Breast epithelium (tissue), 4 donors: ENCODE data around the gene SNPH. TPM values are rescaled to one million over a fixed set of nuclear protein-coding genes. Genes with fewer than 3 reads are reported as not detected.

Source experiments
- DNase-seq, 2 donors: peaks; one replicate each; pipeline ENCODE4 v3.0.0-alpha.2; 2019; ENCODE audit warnings: low spot score in 2 of 2
- H3K27ac ChIP-seq, 2 donors: fragments of 200-600 bp; sonication (generic) in 1 of 2; one replicate each; pipeline ENCODE4 v1.5.1; 2016 to 2019; ENCODE audit warnings: mild to moderate bottlenecking in 1 of 2
- H3K27me3 ChIP-seq, 2 donors: fragments of 200-600 bp; sonication (generic) in 1 of 2; one replicate each; pipeline versions ENCODE4 v1.5.1 to v1.6.0; 2017 to 2019; ENCODE audit warnings: control low read depth in 1 of 2, mild to moderate bottlenecking in 1 of 2
- H3K36me3 ChIP-seq: fragments of 200-600 bp; one replicate; pipeline ENCODE4 v1.5.1; 2019
- H3K4me1 ChIP-seq, 2 donors: fragments of 200-600 bp; sonication (generic); one replicate each; pipeline ENCODE4 v1.5.1; 2016 to 2019; ENCODE audit warnings: control low read depth in 1 of 2
- H3K4me3 ChIP-seq, 3 donors: fragments of 200-600 bp; sonication (generic); 1 replicate in 2 of 3; 2 replicates in 1 of 3; pipeline ENCODE4 v1.5.1; 2016 to 2019; ENCODE audit warnings: mild to moderate bottlenecking in 3 of 3, moderate library complexity in 2 of 3
- H3K9me3 ChIP-seq, 2 donors: fragments of 200-600 bp; sonication (generic) in 1 of 2; one replicate each; pipeline ENCODE4 v1.5.1; 2016 to 2019; ENCODE audit warnings: control low read depth in 1 of 2
- POLR2A ChIP-seq: fragments of 450-650 bp; IDR thresholded peaks from one replicate; pipeline ENCODE4 v1.6.1; 2016; ENCODE audit warnings: antibody characterized with exemption, mild to moderate bottlenecking, moderate library complexity
- POLR2AphosphoS5 ChIP-seq, 3 donors: sonication (generic); formaldehyde crosslinking; IDR thresholded peaks; one replicate each; pipeline ENCODE4 v1.6.1; 2017; ENCODE audit warnings: antibody characterized with exemption in 3 of 3
- intact Hi-C: fragments of 100-400 bp; cut with DNase I; formaldehyde crosslinking; loops from one replicate; pipeline ENCODE4 v1.15.1; 2023; ENCODE audit warnings: low total_unique reads
- total RNA-seq, 3 donors: library from RNA; depleted of rRNA; stranded (reverse); fragments of >200 nt; gene quantifications; one replicate each; pipeline ENCODE4 v1.1.0, GENCODE V29; 2016
- TF ChIP-seq, protein P1 (sequence below), 3 donors: fragments of 450-650 bp; IDR thresholded peaks; one replicate each; pipeline ENCODE4 v1.5.1; 2016 to 2017; ENCODE audit warnings: antibody characterized with exemption in 3 of 3, mild to moderate bottlenecking in 3 of 3, moderate library complexity in 3 of 3

The SNPH gene
- total RNA-seq, 3 donors from 2014 or later = 2.3 to 4.0 (median 3.5) TPM

DNA sequence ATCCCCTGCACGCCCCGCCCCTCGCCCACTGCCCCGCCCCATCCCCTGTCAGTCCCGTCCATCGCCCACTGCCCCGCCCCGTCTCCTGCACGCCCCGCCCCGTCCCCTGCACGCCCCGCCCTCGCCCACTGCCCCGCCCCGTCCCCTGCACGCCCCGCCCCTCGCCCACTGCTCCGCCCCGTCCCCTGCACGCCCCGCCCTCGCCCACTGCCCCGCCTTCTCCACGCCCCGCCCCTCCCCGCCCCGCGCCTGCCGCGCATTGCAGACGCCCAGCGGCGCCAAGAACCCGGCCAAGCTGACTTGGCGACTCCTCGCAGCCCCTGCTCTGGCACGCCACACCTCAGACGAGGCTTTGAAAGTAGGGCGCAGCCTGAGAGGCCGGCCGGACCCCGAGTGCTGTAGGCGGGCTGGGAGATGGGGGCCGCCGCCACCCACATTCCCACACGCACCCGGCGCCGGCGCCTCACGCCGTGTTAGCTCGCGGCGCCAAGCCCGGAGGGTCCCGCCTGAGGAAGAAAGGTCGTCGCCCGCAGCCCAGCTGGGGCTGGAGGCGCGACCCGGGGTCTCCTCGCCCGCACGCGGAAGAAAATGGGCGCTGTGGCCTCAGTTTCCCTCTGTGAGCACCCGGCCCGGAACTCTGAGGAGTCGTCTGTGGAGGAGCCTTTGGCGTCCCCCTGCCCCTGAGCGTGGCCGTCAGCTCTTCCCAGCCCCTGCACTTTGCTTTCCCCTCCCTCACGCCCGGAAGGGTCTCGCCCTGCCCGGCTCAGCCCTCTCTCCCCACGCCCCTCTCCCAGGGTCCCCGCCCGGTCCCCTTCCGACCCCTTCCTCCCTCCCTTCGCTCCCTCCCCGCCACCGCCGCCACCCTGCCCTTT, 40.1 kb upstream of the SNPH start, which contains the start of gene RAD21L1:
RAD21L1 (plus strand) TSS at position 262 of the 872 bp plus-strand sequence. CDS start 2,410 bp downstream, outside the sequence.
- Histone ChIP-seq H3K36me3 (no peaks in the 10 kb centered on the region), H3K9me3 (peaks cover 0 to 6% of the 10 kb centered on the region in 2 donors), H3K27me3 (peaks cover 0 to 30% of the 10 kb centered on the region in 2 donors), H3K4me3 (peak within 1 kb of the TSS; percentile 45 to 68 (median 66)), H3K27ac (peak within 1 kb of the TSS in 1 of 2 donors; percentile 50), H3K4me1 (no peaks in the 10 kb centered on the region)
- peak; percentile 60 to 81 for DNase-seq
- TF ChIP-seq POLR2A (no peak), POLR2AphosphoS5 (IDR thresholded peaks at IDR 0.05) (no peak)
- TF ChIP-seq, protein P1, sequence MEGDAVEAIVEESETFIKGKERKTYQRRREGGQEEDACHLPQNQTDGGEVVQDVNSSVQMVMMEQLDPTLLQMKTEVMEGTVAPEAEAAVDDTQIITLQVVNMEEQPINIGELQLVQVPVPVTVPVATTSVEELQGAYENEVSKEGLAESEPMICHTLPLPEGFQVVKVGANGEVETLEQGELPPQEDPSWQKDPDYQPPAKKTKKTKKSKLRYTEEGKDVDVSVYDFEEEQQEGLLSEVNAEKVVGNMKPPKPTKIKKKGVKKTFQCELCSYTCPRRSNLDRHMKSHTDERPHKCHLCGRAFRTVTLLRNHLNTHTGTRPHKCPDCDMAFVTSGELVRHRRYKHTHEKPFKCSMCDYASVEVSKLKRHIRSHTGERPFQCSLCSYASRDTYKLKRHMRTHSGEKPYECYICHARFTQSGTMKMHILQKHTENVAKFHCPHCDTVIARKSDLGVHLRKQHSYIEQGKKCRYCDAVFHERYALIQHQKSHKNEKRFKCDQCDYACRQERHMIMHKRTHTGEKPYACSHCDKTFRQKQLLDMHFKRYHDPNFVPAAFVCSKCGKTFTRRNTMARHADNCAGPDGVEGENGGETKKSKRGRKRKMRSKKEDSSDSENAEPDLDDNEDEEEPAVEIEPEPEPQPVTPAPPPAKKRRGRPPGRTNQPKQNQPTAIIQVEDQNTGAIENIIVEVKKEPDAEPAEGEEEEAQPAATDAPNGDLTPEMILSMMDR (IDR thresholded peaks at IDR 0.05) = no peak
- intact Hi-C loops = no loop called here

DNA sequence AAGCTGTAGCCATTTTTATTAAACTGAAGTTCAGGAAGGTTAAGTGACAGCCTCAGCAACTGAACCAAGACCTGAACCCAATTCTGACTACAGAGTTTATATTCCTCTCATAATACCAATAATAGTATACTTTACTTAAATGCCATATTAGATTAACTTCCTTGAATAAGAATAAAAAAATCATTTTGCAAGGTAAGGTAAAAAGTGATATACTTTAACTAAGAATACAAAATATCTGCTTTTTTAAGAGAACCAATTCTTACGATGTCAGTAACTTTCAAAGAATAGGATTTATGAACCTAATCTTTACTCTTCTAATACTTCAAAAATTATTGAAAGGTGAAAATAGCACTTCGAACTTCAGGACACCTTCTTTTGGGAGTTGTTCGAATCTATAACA, 36.6 kb upstream of the SNPH start:
- Histone ChIP-seq H3K9me3 (no peaks in the 10 kb centered on the region), H3K4me3 (no peak overlapping the region), H3K27ac (no peak overlapping the region), H3K27me3 (peaks cover 0 to 30% of the 10 kb centered on the region in 2 donors), H3K36me3 (no peaks in the 10 kb centered on the region), H3K4me1 (no peaks in the 10 kb centered on the region)
- no peak for DNase-seq
- intact Hi-C loops = no loop called here
- no peak for TF ChIP-seq POLR2AphosphoS5 (IDR thresholded peaks at IDR 0.05)

GRCh38 chr20:1232286-1233111, 33.6 kb upstream of the SNPH start:
- H3K4me3 ChIP-seq = no peak overlapping the region
- TF ChIP-seq, protein P1 (IDR thresholded peaks at IDR 0.05) = no peak
- TF ChIP-seq POLR2A = no peak
- no peak for TF ChIP-seq POLR2AphosphoS5 (IDR thresholded peaks at IDR 0.05)
- H3K27ac ChIP-seq = no peak overlapping the region
- no peaks in the 10 kb centered on the region for H3K9me3 ChIP-seq
- no peaks in the 10 kb centered on the region for H3K36me3 ChIP-seq
- H3K4me1 ChIP-seq = no peaks in the 10 kb centered on the region
- intact Hi-C loops = no loop called here
- H3K27me3 ChIP-seq = peaks cover 0 to 19% of the 10 kb centered on the region in 2 donors
- no peak for DNase-seq

GRCh38 chr20:1240549-1240948, 25.5 kb upstream of the SNPH start:
- TF ChIP-seq POLR2AphosphoS5 (IDR thresholded peaks at IDR 0.05) (no peak), POLR2A (no peak)
- TF ChIP-seq, protein P1 (IDR thresholded peaks at IDR 0.05) = no peak
- intact Hi-C loops = no loop called here
- DNase-seq = no peak
- no peaks in the 10 kb centered on the region for H3K9me3 ChIP-seq
- H3K27ac ChIP-seq = no peak overlapping the region
- H3K27me3 ChIP-seq = peaks cover 0 to 4% of the 10 kb centered on the region in 2 donors
- H3K4me1 ChIP-seq = no peaks in the 10 kb centered on the region
- H3K4me3 ChIP-seq = no peak overlapping the region
- no peaks in the 10 kb centered on the region for H3K36me3 ChIP-seq

DNA sequence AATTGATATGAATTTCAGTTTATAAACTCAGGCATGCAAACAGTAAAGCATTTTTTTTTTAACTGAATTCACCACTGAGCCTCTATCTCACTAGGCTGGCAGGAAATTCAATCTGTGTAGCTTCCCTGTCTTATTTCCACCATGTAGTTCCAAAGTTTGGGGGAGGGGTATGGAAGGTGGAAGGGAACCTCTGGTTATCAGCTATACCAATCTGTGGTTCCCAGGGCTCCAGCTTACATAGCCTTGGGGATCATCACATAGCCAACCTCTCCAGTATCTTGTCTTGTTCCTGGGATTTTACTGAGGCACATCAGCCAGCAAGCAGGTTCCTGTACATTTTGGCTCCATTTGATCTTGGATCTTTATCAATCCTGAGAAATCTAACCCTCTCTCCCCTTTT, 24.6 kb upstream of the SNPH start:
- no peak overlapping the region for H3K4me3 ChIP-seq
- no peak overlapping the region for H3K27ac ChIP-seq
- H3K27me3 ChIP-seq = peaks cover 0 to 4% of the 10 kb centered on the region in 2 donors
- H3K36me3 ChIP-seq = no peaks in the 10 kb centered on the region
- intact Hi-C loops = no loop called here
- TF ChIP-seq POLR2AphosphoS5 (IDR thresholded peaks at IDR 0.05) (no peak), POLR2A (no peak)
- TF ChIP-seq, protein P1 (IDR thresholded peaks at IDR 0.05) = no peak
- H3K9me3 ChIP-seq = no peaks in the 10 kb centered on the region
- DNase-seq = no peak
- no peaks in the 10 kb centered on the region for H3K4me1 ChIP-seq
